Uterus (tissue), 4 donors: ENCODE data around the gene PTCSC3. TPM values are rescaled to one million over a fixed set of nuclear protein-coding genes. Genes with fewer than 3 reads are reported as not detected.

Source experiments
- DNase-seq, 2 donors: peaks; one replicate each; pipeline ENCODE4 v3.0.0-alpha.2; 2019 to 2020
- H3K27ac ChIP-seq, 2 donors: fragments of 200-600 bp; sonication (generic); 1 replicate in 1 of 2; 2 replicates in 1 of 2; pipeline ENCODE4 v1.5.1; 2016 to 2018
- H3K27me3 ChIP-seq, 2 donors: fragments of 200-600 bp; sonication (generic); one replicate each; pipeline ENCODE4 v1.5.1; 2018 to 2019; ENCODE audit warnings: control low read depth in 1 of 2
- H3K36me3 ChIP-seq, 2 donors: fragments of 200-600 bp; sonication (generic); one replicate each; pipeline ENCODE4 v1.5.1; 2019; ENCODE audit warnings: control low read depth in 1 of 2
- H3K4me1 ChIP-seq, 2 donors: fragments of 200-600 bp; sonication (generic); one replicate each; pipeline ENCODE4 v1.5.1; 2018 to 2019; ENCODE audit warnings: control low read depth in 1 of 2
- H3K4me3 ChIP-seq, 2 donors: fragments of 200-600 bp; sonication (generic); 1 replicate in 1 of 2; 2 replicates in 1 of 2; pipeline ENCODE4 v1.5.1; 2018 to 2019; ENCODE audit warnings: mild to moderate bottlenecking in 1 of 2
- H3K9me3 ChIP-seq, 2 donors: fragments of 200-600 bp; sonication (generic); one replicate each; pipeline ENCODE4 v1.5.1; 2019; ENCODE audit warnings: control low read depth in 1 of 2
- CTCF ChIP-seq, 4 experiments: fragments of 200-600 bp in 2 of 4; fragments of 450-650 bp in 2 of 4; sonication (generic) in 2 of 4; IDR thresholded peaks; one replicate each; pipeline ENCODE4 v1.5.1; 2016 to 2019; ENCODE audit warnings: antibody characterized with exemption in 4 of 4, mild to moderate bottlenecking in 2 of 4, moderate library complexity in 1 of 4
- POLR2A ChIP-seq, 2 donors: fragments of 450-650 bp; IDR thresholded peaks; one replicate each; pipeline ENCODE4 v1.6.1; 2016; ENCODE audit warnings: antibody characterized with exemption in 2 of 2, mild to moderate bottlenecking in 1 of 2, moderate library complexity in 1 of 2
- intact Hi-C: fragments of 100-400 bp; cut with DNase I; formaldehyde crosslinking; loops from one replicate; pipeline ENCODE4 v1.15.1; 2023; ENCODE audit warnings: low total_unique reads
- total RNA-seq, 4 donors: library from RNA; depleted of rRNA in 3 of 4; stranded (reverse); fragments of >200 nt in 3 of 4; gene quantifications; one replicate each; pipeline versions ENCODE4 v1.1.0 to v1.2.4, GENCODE V29; 2014 to 2023
- donor health status: DM: yes; HTN: yes; CAD: no.

Gene PTCSC3
- total RNA-seq, 4 donors from 2014 or later: not detected

- H3K27ac ChIP-seq: no peak overlapping the region
- H3K9me3 ChIP-seq: no peaks in the 10 kb centered on the region
- no peaks in the 10 kb centered on the region for H3K36me3 ChIP-seq
- H3K4me3 ChIP-seq: no peak overlapping the region
- intact Hi-C loops: no loop called here
- H3K27me3 ChIP-seq: no peaks in the 10 kb centered on the region
- no peak for DNase-seq
- H3K4me1 ChIP-seq: no peaks in the 10 kb centered on the region
- TF ChIP-seq POLR2A (IDR thresholded peaks at IDR 0.05): no peak
- TF ChIP-seq CTCF (IDR thresholded peaks at IDR 0.05): no peak
Observed at GRCh38 chr14:36181417-36181816, 4.9 kb upstream of the PTCSC3 start.

GRCh38 chr14:36177489-36177888, 967 bp upstream of the PTCSC3 start:
- no peak for DNase-seq
- intact Hi-C loops: no loop called here
- no peak overlapping the region for H3K4me3 ChIP-seq
- H3K27me3 ChIP-seq: no peaks in the 10 kb centered on the region
- H3K4me1 ChIP-seq: no peaks in the 10 kb centered on the region
- no peaks in the 10 kb centered on the region for H3K36me3 ChIP-seq
- no peak overlapping the region for H3K27ac ChIP-seq
- no peaks in the 10 kb centered on the region for H3K9me3 ChIP-seq
- no peak for TF ChIP-seq POLR2A (IDR thresholded peaks at IDR 0.05)
- TF ChIP-seq CTCF (IDR thresholded peaks at IDR 0.05): no peak

GRCh38 chr14:36174767-36175424, 1.6 kb downstream of the PTCSC3 start:
- no peak overlapping the region for H3K27ac ChIP-seq
- H3K27me3 ChIP-seq: no peaks in the 10 kb centered on the region
- H3K9me3 ChIP-seq: no peaks in the 10 kb centered on the region
- H3K4me3 ChIP-seq: no peak overlapping the region
- DNase-seq: no peak
- TF ChIP-seq CTCF (IDR thresholded peaks at IDR 0.05) (no peak), POLR2A (IDR thresholded peaks at IDR 0.05) (no peak)
- no peaks in the 10 kb centered on the region for H3K4me1 ChIP-seq
- H3K36me3 ChIP-seq: no peaks in the 10 kb centered on the region
- intact Hi-C loops: no loop called here

- H3K27me3 ChIP-seq: no peaks in the 10 kb centered on the region
- H3K4me1 ChIP-seq: no peaks in the 10 kb centered on the region
- H3K36me3 ChIP-seq: no peaks in the 10 kb centered on the region
- TF ChIP-seq POLR2A (IDR thresholded peaks at IDR 0.05): no peak
- no peak overlapping the region for H3K27ac ChIP-seq
- H3K9me3 ChIP-seq: no peaks in the 10 kb centered on the region
- intact Hi-C loops: no loop called here
- H3K4me3 ChIP-seq: no peak overlapping the region
- no peak for DNase-seq
Observed at GRCh38 chr14:36173161-36173560, 3.4 kb downstream of the PTCSC3 start.

- no peak overlapping the region for H3K4me3 ChIP-seq
- intact Hi-C loops: no loop called here
- DNase-seq: no peak
Observed at GRCh38 chr14:36171607-36172006, 4.9 kb downstream of the PTCSC3 start.

More at GRCh38 chr14:36171607-36172006, 4.9 kb downstream of the PTCSC3 start:
- no peaks in the 10 kb centered on the region for H3K9me3 ChIP-seq
- TF ChIP-seq CTCF (IDR thresholded peaks at IDR 0.05) (no peak), POLR2A (IDR thresholded peaks at IDR 0.05) (no peak)
- H3K36me3 ChIP-seq: no peaks in the 10 kb centered on the region
- H3K27ac ChIP-seq: no peak overlapping the region
- no peaks in the 10 kb centered on the region for H3K27me3 ChIP-seq
- no peaks in the 10 kb centered on the region for H3K4me1 ChIP-seq
